GM19438 (cell line): ENCODE results near the gene KIFAP3.
A peak's percentile ranks its signal among the peaks of the same experiment; 100 is the strongest.

Source experiments
- ATAC-seq: cut with Tn5 transposase; IDR thresholded peaks from one replicate; pipeline ENCODE4 v1.9.1; 2021; ENCODE audit warnings: low read depth; ENCODE audit not compliant: unreplicated experiment

KIFAP3 gene

GRCh38 chr1:169995993-169996392, 78.5 kb downstream of the KIFAP3 start:
- no peak for ATAC-seq

GRCh38 chr1:169989246-169989645, 85.2 kb downstream of the KIFAP3 start:
- no peak for ATAC-seq

DNA sequence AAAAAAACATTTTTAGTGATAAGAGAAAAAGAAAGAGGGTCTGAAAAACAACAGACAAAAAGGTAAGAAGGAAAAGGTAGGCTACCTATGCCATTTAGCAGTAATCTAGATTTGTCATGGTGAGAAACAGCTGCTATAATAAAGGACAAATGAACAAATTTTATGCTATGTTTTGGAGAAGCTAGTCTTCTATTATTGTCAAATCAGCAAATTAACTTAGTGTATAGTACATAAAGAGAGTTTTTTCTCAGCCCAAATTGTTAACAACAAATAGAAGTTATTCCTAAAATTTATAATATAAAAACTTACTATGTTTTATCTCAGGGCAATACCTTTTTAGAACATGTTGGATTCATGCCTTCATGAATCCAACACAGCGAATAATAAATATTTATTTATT, 88.7 kb downstream of the KIFAP3 start:
- no peak for ATAC-seq

DNA sequence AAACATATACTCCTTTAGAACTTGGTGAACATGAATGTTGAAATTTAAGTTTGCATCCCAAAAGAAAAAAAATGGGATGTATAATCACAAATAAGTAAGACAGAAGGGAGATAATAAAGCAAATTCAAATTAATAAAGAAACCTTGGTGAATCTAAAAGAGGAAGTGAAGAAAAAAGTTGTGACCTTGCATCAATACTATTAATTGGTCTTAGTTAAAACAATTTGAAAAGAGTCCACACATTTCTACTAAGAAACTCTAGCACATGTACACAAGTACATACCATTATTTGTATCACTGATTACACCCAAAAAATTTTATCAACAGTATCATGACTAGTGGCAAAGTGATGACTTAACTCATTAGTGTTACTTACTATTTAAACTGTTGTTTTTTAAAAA, 100.4 kb downstream of the KIFAP3 start:
- ATAC-seq = no peak

DNA sequence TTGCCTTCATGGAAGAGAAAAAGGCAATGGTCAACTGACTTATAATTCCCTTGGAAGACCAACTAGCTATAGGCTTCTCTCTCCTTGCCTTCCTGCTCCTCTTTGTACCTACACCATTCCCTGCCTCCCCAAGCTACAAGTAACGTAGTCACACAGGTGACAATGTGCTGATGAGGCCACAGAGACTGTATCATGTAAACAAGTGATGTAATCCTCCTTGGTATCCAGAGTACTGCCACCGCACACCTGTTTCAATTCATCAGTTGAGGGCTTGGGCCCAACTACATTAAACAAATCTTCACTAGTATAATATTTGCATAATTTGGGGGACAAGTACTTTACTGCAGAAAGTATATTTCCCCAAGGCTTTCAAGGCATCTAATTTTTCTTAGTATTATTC, 104.4 kb downstream of the KIFAP3 start:
- ATAC-seq = no peak

GRCh38 chr1:169968174-169968573, 106.3 kb downstream of the KIFAP3 start:
- no peak for ATAC-seq

GRCh38 chr1:169964206-169964605, 110.3 kb downstream of the KIFAP3 start:
- no peak for ATAC-seq

DNA sequence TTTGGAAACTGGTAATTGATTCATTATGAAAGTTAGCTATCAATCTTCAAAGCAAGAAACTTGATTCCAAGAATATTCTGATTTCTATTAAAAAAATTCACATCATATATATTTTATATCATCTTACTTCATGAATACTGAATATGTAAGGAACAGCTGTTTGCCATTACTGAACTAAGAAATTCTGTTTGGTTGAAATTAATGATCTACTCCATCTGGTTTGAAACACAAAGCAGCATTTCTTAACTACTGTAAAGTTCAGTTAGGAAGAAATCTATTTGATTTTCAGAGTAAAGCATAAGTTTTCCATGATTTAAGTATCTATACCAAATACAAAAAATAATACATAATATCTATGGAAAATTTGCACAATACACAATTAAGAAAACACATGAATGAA, 114.8 kb downstream of the KIFAP3 start:
- ATAC-seq = no peak

- no peak for ATAC-seq
Measured at GRCh38 chr1:169958987-169959386, 115.5 kb downstream of the KIFAP3 start.

GRCh38 chr1:169957884-169958283, 116.6 kb downstream of the KIFAP3 start:
- ATAC-seq = no peak

DNA sequence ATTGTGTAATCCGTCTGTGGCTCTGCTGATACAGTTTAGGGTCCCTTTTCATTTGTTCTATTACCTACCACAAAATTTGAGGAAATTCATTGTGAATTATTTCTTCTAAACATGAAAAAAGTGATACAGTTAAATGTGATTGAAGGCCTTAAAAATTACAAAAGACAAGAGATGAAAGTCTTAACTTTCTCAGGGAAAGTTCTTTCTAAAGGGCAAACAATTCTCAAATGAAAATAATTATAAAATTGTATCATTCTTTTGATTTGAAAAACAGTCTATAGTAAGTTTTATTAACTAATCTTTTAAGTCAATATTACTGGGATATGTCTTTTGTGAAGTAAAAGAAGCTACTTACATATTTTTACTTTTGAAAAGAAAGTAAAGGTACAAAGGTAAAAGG, 123.4 kb downstream of the KIFAP3 start:
- ATAC-seq = no peak

DNA sequence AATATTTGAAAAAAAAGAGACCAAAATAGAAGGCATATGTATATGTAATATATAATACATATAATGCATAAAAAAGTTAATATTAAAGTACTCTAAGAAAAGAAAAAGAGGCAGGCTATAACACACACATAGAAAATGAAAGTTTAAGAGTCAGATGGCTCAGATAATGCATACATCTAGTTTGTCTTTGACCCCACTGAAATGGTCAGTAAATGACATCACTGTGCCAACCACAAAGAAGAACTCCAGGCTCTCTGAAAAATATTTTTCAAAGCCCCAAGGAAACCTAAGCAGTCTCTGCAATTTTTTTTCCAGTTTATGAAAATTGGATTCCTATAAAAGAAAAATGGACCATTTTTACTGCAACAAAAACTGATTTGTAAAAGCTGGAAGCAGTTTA, 125.4 kb downstream of the KIFAP3 start:
- ATAC-seq = no peak

DNA sequence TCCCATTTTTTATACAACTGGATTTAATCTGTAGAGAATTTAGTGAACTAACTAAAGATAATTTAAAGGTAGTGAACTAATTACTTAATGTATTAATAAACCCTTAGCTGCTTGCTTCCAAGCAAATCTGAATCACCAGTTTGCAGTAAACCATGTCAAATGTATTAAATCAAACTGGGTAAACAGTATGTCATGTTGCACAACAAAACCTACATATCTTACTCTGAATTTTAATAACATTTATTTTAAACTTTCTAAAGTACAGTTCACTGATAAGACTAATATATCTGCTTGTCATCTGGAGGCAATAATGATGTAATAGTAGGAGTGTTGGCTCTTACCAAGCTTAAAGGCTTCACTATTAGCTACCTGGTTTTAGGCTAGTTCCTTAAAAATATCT, 128.3 kb downstream of the KIFAP3 start:
- no peak for ATAC-seq

DNA sequence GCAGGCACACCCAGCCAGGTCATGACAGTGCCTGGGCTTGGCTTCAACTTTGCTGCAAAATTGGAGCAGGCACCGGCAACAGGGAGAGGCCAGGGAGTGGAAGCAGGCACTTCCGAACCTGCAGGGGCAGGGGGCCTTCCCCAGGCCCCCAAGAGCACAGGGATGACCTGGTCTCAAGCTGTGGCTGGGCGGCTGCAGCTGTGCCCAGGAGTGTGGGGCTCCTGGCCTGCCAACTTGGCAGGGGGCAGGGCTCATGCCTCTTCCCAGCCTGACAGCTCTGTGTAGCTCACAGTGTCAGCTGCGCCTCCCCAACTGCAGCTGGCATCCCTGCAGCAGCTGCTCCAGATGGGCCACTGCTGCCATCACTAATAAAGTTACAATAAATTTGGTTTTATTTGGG, 129.3 kb downstream of the KIFAP3 start:
- no peak for ATAC-seq

DNA sequence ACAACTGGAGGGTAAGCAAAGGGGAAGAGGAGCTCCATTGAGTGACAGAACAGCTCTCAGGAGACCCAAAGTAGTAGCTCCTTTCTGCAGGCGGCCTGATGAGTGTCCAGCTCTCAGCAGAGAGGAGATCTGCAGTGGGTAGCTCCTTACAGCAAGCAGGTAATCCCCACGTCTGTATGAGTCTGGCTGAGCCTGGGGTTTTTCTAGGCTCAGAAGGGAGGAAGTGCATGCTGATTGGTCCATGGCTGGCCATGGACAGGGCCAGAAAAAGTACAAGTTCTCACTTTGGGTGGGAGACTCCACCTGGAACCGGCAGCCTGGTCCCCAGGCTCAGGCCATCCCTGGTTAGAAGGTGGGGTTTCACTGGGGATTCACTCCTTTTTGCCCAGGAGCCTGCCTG, 129.9 kb downstream of the KIFAP3 start:
- no peak for ATAC-seq

DNA sequence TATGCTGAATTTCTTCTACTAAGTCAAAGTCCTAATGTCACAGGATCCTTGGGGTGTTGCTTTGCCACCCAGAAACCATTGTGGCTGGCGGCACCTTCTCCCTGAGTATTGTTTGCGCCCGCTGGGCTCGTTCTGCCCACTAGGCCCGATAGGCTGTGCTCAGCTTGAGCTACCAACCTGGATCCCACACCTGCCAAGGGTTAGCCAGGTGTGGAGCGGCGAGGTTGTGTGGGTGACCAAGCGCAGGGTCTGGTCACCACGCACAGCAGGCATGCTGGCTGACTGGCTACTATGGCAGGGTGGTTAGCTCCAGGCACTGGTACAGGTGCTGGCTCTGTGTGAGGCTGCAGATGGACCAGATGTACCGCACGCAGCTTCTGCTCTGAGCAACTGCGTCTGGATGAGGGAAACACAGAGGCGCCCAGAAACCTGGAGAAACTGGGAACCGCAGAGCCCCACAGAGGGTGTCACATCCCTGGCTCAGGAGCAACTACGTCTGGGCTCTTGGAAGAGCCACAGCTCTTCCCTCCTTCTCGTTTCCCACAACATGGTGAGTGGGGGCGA, 130.4 kb downstream of the KIFAP3 start:
- ATAC-seq = no peak

- no peak for ATAC-seq
Measured at GRCh38 chr1:169941982-169942830, 132.3 kb downstream of the KIFAP3 start.

GRCh38 chr1:169933984-169934725, 140.3 kb downstream of the KIFAP3 start:
- no peak for ATAC-seq

- no peak for ATAC-seq
Measured at GRCh38 chr1:169931795-169932231, 142.7 kb downstream of the KIFAP3 start.

DNA sequence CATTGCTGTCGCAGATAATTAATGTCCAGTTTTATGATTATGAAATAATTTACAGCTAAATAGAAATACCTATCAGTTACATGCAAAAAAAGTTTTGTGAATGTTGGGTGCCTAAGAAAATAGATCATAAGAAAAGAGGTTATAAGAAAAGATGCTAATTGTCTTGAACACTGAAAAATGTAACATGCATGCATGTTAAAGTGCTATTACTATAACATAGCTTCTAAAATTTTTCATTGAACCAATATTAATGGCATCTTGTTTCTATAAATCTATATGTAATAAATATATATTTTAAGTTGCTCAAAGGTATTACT, 145.3 kb downstream of the KIFAP3 start:
- no peak for ATAC-seq

DNA sequence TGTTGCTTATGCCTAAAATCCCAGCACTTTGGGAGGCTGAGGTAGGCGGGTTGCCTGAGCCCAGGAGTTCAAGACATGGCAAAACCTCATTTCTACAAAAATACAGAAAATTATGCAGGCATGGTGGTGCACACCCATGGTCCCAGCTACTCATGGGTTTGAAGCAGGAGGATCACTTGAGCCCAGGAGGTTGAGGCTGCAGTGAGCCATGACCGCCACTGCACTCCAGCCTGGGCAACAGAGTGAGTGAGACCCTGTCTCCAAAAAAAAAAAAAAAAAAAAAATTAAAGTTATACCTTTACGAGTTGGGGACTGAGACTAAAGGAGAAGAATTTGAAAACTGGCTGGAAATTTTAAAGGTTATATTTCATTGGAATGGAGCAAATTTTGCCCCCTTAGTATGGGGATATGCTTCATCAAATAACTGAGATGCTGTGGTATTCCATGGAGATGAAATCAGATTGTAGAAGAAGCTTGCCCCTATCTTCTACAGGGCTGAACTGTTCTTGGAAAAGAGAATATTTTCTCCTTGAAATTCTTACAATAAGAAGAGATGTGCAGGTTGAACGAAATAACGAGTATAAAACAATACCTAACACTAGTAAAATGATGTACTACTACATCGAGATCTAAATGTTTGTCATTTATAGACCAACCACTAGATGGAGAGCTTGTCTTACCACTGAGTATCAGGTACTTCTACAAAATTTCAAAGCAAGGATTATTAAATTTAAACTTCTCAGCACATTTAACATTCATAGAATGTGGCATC, 145.9 kb downstream of the KIFAP3 start:
- peak; percentile 66 for ATAC-seq
